Pancreas (tissue), 10 donors: Measurements from ENCODE around the gene LRRC10. TPM values are rescaled to one million over a fixed set of nuclear protein-coding genes. Genes with fewer than 3 reads are reported as not detected.

Source experiments
- ATAC-seq, 4 donors: fragments of 200-7000 bp; cut with Tn5 transposase; one replicate each; pipeline versions ENCODE4 v1.8.0 to v1.9.1; 2020; ENCODE audit warnings: mild to moderate bottlenecking in 4 of 4, moderate library complexity in 4 of 4
- DNase-seq, 6 donors: peaks; one replicate each; pipeline ENCODE4 v3.0.0-alpha.2; 2020
- FAIRE-seq: peaks from 2 replicates; lab custom pipeline; 2012; peaks lifted over from hg19 to GRCh38; lab: Jason Lieb, UNC
- H3K27ac ChIP-seq, 4 donors: fragments of 200-600 bp; sonication (generic); 1 replicate in 3 of 4; 2 replicates in 1 of 4; pipeline versions ENCODE4 v1.5.0 to v1.8.0; 2020
- H3K27me3 ChIP-seq, 4 donors: fragments of 200-600 bp; one replicate each; pipeline ENCODE4 v1.8.0; 2021
- H3K36me3 ChIP-seq, 3 donors: fragments of 200-600 bp; sonication (generic) in 1 of 3; one replicate each; pipeline versions ENCODE4 v1.5.0 to v1.8.0; 2020 to 2021
- H3K4me1 ChIP-seq, 3 donors: fragments of 200-600 bp; one replicate each; pipeline ENCODE4 v1.8.0; 2021
- H3K4me3 ChIP-seq, 4 donors: fragments of 200-600 bp; sonication (generic) in 2 of 4; one replicate each; pipeline versions ENCODE4 v1.5.0 to v1.8.0; 2020 to 2021
- H3K9me3 ChIP-seq, 4 donors: fragments of 200-600 bp; one replicate each; pipeline ENCODE4 v1.8.0; 2021
- CTCF ChIP-seq, 4 donors: fragments of 200-600 bp; sonication (generic) in 3 of 4; IDR thresholded peaks; one replicate each; pipeline versions ENCODE4 v1.5.0 to v1.8.0; 2021; ENCODE audit warnings: antibody characterized with exemption in 4 of 4
- WGBS, 2 donors: extraction: QIAGEN DNeasy Blood & Tissue Kit; methylation state at CpG; one replicate each; pipeline ENCODE4 v1.1.7; 2013; 5-methylcytosine and 5-hydroxymethylcytosine counted together
- intact Hi-C, 3 donors: fragments of 100-400 bp; cut with DNase I; formaldehyde crosslinking; loops; one replicate each; pipeline versions ENCODE4 v1.11.1 to v1.14.2; 2022
- polyA plus RNA-seq, 2 donors: library from polyadenylated mRNA; stranded (reverse); fragments of 200-250 nt; gene quantifications; one replicate each; pipeline ENCODE4 v1.2.3, GENCODE V29; 2013
- total RNA-seq, 6 donors: library from RNA; stranded (reverse); fragmentation: NEBNext Ultra II Directional in 4 of 6; extraction: Animal tissue kit (Norgen Biotek cat#: 25700) in 4 of 6; gene quantifications; one replicate each; pipeline versions ENCODE4 v1.2.1 to v1.2.4, GENCODE V29; 2021 to 2023
- donor health status: healthy with polysubstance abuse.
- donor health status: DM: no; HTN: no; CAD: no; lungs with moderate emphysema.
- donor health status: DM: no; HTN: no; CAD: no.
- donor health status: control.
- donor health status: control.
- donor health status: Bipolar disorder and iron deficiency.
- donor health status: DM: yes; HTN: yes; CAD: no.
- donor health status: DM: no; HTN: no; CAD: no.
- donor health status: DM: no; HTN: no; CAD: no.
- donor health status: DM: yes; HTN: yes; CAD: no.

The LRRC10 gene
- total and polyA plus RNA-seq, 8 donors, result not detected

- TF ChIP-seq CTCF (IDR thresholded peaks at IDR 0.05), result no peak
- intact Hi-C loops, result no loop called here
- Histone ChIP-seq H3K36me3 (peaks cover 3 to 61% (median 40%) of the 10 kb centered on the region in 3 donors), H3K4me1 (peaks cover 0 to 7% (median 0%) of the 10 kb centered on the region in 3 donors), H3K27ac (no peak overlapping the region), H3K27me3 (no peaks in the 10 kb centered on the region), H3K9me3 (no peaks in the 10 kb centered on the region), H3K4me3 (no peak overlapping the region)
- FAIRE-seq (no peak), ATAC-seq (no peak), DNase-seq (no peak)
- WGBS, 2 donors, result 90 to 91% methylated on average over 4 of the region's 4 CpGs
Observed at GRCh38 chr12:69588527-69588926, 22.2 kb downstream of the LRRC10 start.

GRCh38 chr12:69585189-69586062 lies 25.3 kb downstream of the LRRC10 start, which contains the start of gene CCT2:
Gene CCT2 (plus strand): TSS chr12:69585459. CDS start chr12:69585522, 63 bp downstream.
- H3K27ac ChIP-seq, result peak within 1 kb of the TSS; percentile 76 to 87 (median 83)
- peaks cover 0 to 7% (median 0%) of the 10 kb centered on the region in 3 donors for H3K4me1 ChIP-seq
- H3K36me3 ChIP-seq, result peaks cover 3 to 31% (median 19%) of the 10 kb centered on the region in 3 donors
- intact Hi-C loops, result no loop called here
- peak; percentile 94 to 98 (median 96) for DNase-seq
- ATAC-seq, result peak; percentile 99 to 100 (median 100)
- H3K27me3 ChIP-seq, result no peaks in the 10 kb centered on the region
- H3K4me3 ChIP-seq, result peak within 1 kb of the TSS; percentile 85 to 98 (median 91)
- no peaks in the 10 kb centered on the region for H3K9me3 ChIP-seq
- 0% methylated on average over 63 of the region's 63 CpGs for WGBS, 2 donors
- TF ChIP-seq CTCF (IDR thresholded peaks at IDR 0.05), result no peak
- peak; percentile 86 for FAIRE-seq

GRCh38 chr12:69583203-69583602 lies 27.5 kb downstream of the LRRC10 start:
- Histone ChIP-seq H3K9me3 (no peaks in the 10 kb centered on the region), H3K4me1 (peaks cover 0 to 7% (median 0%) of the 10 kb centered on the region in 3 donors), H3K4me3 (no peak overlapping the region), H3K36me3 (peaks cover 0 to 10% (median 3%) of the 10 kb centered on the region in 3 donors), H3K27ac (no peak overlapping the region), H3K27me3 (no peaks in the 10 kb centered on the region)
- TF ChIP-seq CTCF (IDR thresholded peaks at IDR 0.05), result no peak
- ATAC-seq (no peak), DNase-seq (no peak), FAIRE-seq (no peak)
- intact Hi-C loops, result no loop called here

- Histone ChIP-seq H3K27ac (no peak overlapping the region), H3K36me3 (peaks cover 0 to under 1% (median 0%) of the 10 kb centered on the region in 3 donors), H3K4me3 (no peak overlapping the region), H3K27me3 (no peaks in the 10 kb centered on the region), H3K9me3 (no peaks in the 10 kb centered on the region), H3K4me1 (peaks cover 0 to 5% (median 0%) of the 10 kb centered on the region in 3 donors)
- FAIRE-seq (no peak), ATAC-seq (no peak), DNase-seq (no peak)
- 99 to 100% methylated on average over 1 of the region's 1 CpG for WGBS, 2 donors
- no peak for TF ChIP-seq CTCF (IDR thresholded peaks at IDR 0.05)
- intact Hi-C loops, result no loop called here
Observed at GRCh38 chr12:69580074-69580473, 30.6 kb downstream of the LRRC10 start.
